ENCODE data around the gene DOCK7.

DOCK7 gene

GRCh38 chr1:62420214-62420613, 268.0 kb downstream of the DOCK7 start:
- no peak for DNase-seq (ENCODE audit: low read depth in 3 of 3)

DNA sequence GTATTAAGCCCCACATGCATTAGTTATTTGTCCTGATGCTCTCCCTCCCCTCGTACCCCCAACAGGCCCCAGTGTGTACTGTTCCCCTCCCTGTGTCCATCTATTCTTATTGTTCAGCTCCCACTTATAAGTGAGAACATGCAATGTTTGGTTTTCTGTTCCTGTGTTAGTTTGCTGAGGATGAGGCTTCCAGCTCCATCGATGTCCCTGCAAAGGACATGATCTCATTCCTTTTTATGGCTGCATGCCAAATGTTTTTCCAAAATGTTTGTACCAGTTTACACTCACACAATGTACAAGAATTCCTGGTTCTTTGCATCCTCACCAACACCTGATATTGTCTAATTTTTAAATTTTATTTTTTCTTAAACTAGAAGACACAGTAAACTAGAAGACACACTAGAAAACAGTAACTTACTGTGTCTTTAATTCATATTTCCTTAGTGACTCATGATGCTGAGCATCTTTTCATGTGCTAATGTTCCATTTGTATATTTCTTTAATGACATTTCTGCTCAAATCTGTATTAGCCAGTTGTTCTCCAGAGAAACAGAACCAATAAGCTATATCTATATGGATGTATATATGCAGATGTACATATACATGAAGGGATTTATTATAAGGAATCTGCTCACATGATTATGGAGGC, 270.7 kb downstream of the DOCK7 start:
- DNase-seq (ENCODE audit: low read depth in 3 of 3) = no peak

- no peak for DNase-seq (ENCODE audit: low read depth in 3 of 3)
Observed at GRCh38 chr1:62415687-62416086, 272.5 kb downstream of the DOCK7 start.

- peak in 1 of 3 experiments; percentile 4 for DNase-seq (ENCODE audit: low read depth in 3 of 3)
Observed at GRCh38 chr1:62407398-62408009, 280.7 kb downstream of the DOCK7 start.

DNA sequence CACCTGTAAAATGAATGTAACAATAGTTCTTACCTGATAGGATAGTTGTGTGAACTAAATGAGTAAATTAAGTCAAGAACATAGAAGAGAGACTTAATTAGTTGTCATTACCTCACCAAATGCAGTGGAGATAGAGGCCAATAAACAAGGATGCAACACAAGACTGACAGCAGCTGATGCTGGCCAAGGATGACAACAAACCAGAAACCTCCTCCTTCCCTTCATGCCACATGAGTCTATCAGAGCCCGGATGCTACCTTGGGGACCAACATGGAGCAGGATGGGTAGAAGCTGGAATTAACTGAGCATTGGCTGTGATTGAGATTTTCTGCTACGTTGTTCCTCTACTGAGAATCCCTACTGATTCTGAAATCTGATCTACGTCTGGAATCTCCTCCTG, 281.6 kb downstream of the DOCK7 start:
- DNase-seq (ENCODE audit: low read depth in 3 of 3) = no peak

- no peak for DNase-seq (ENCODE audit: low read depth in 3 of 3)
Observed at GRCh38 chr1:62405247-62405646, 282.9 kb downstream of the DOCK7 start.
